Skeletal muscle satellite cell (primary cell): ENCODE data around the gene GNRH2.
"Not testable (repeated sequence)": the region's sequence is repeated elsewhere in the genome, so short reads cannot be mapped to it uniquely, and the experiment has no call there.

Experiments
- H3K27me3 ChIP-seq: 2 replicates; pipeline ENCODE4 v1.7.0; 2013; ENCODE audit warnings: low read length; ENCODE audit not compliant: control insufficient read depth, insufficient read depth
- H3K36me3 ChIP-seq: 2 replicates; pipeline ENCODE4 v1.7.0; 2013; ENCODE audit warnings: mild to moderate bottlenecking, control low read depth, low read length; ENCODE audit not compliant: insufficient read depth
- H3K4me1 ChIP-seq: 2 replicates; pipeline ENCODE4 v1.7.0; 2013; ENCODE audit warnings: low read length; ENCODE audit not compliant: control insufficient read depth, insufficient read depth
- H3K4me2 ChIP-seq: 2 replicates; pipeline ENCODE4 v1.7.0; 2013; ENCODE audit warnings: mild to moderate bottlenecking, low read length
- H3K4me3 ChIP-seq: 2 replicates; pipeline ENCODE4 v1.7.0; 2013; ENCODE audit warnings: low read length
- H3K9ac ChIP-seq: 2 replicates; pipeline ENCODE4 v1.7.0; 2013; ENCODE audit warnings: mild to moderate bottlenecking, low read depth, low read length, moderate library complexity
- H3K9me3 ChIP-seq: replicated peaks from 2 replicates; pipeline ENCODE4 v1.7.0; 2013; ENCODE audit warnings: mild to moderate bottlenecking, control low read depth, low read length

Gene GNRH2

GRCh38 chr20:3068075-3068474, 24.7 kb downstream of the GNRH2 start:
- Histone ChIP-seq H3K27me3 (peaks cover 21% of the 10 kb centered on the region), H3K9me3 (no peaks in the 10 kb centered on the region), H3K4me1 (peaks cover 24% of the 10 kb centered on the region), H3K4me2 (no peak overlapping the region), H3K9ac (no peak overlapping the region), H3K4me3 (no peak overlapping the region), H3K36me3 (no peaks in the 10 kb centered on the region)

- Histone ChIP-seq H3K4me2 (no peak overlapping the region), H3K4me1 (peaks cover 24% of the 10 kb centered on the region), H3K9me3 (no peaks in the 10 kb centered on the region), H3K9ac (no peak overlapping the region), H3K36me3 (no peaks in the 10 kb centered on the region), H3K27me3 (peaks cover 22% of the 10 kb centered on the region), H3K4me3 (no peak overlapping the region)
These were observed 25.8 kb downstream of the GNRH2 start for GRCh38 chr20:3068986-3069900.

DNA sequence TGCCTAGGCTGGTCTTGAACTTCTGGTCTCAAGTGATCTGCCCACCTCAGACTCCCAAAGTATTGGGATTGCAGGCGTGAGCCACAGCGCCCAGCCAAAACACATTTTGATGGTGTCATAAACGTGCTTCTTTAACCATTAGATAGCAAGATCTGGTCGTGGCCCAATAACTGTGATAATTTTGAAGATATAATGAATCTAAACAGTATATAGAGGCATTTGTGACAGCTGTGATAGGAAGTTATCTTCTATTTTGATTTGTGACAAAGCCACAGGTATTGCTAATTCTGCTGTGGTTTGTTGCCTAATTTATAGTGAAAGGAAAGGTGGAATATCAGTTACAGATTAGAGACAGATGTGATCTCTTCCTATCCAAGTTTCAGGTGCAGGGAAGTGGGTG, 27.3 kb downstream of the GNRH2 start:
- H3K9ac ChIP-seq: no peak overlapping the region
- H3K9me3 ChIP-seq: no peaks in the 10 kb centered on the region
- no peak overlapping the region for H3K4me3 ChIP-seq
- no peaks in the 10 kb centered on the region for H3K36me3 ChIP-seq
- no peak overlapping the region for H3K4me2 ChIP-seq
- H3K4me1 ChIP-seq: peaks cover 24% of the 10 kb centered on the region
- peaks cover 24% of the 10 kb centered on the region for H3K27me3 ChIP-seq

DNA sequence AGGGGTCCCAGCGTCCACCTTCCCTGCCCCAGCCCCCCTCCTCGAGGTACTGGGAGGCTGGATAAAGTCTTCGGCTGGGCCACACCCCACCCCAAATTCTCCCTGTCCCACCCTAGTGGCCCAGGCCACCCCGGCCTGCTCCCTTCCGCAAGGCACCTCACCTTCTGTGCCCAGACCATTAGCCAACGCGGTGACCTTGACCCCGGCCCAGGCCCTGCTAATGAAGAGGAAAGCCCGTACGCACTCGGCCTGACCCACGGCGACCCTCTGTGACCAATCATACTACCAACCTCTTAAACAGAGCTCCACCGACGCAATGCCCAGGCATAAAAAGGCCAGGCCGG, 27.8 kb downstream of the GNRH2 start:
- Histone ChIP-seq H3K4me1 (peaks cover 20% of the 10 kb centered on the region), H3K9me3 (no peaks in the 10 kb centered on the region), H3K4me2 (peak overlapping the region; percentile 63), H3K36me3 (no peaks in the 10 kb centered on the region), H3K4me3 (no peak overlapping the region), H3K27me3 (peaks cover 24% of the 10 kb centered on the region), H3K9ac (no peak overlapping the region)

- no peak within 1 kb of the TSS for H3K9ac ChIP-seq
These were observed 28.4 kb downstream of the GNRH2 start, which contains the start of gene OXT for GRCh38 chr20:3071610-3072529. OXT (plus strand) TSS chr20:3071620; CDS start chr20:3071656, 36 bp downstream.

GRCh38 chr20:3072530-3073250, 29.3 kb downstream of the GNRH2 start:
- no peak overlapping the region for H3K4me2 ChIP-seq
- H3K4me3 ChIP-seq: no peak overlapping the region
- H3K4me1 ChIP-seq: peaks cover 8% of the 10 kb centered on the region
- H3K9me3 ChIP-seq: no peaks in the 10 kb centered on the region
- peaks cover 27% of the 10 kb centered on the region for H3K27me3 ChIP-seq
- no peaks in the 10 kb centered on the region for H3K36me3 ChIP-seq
- no peak overlapping the region for H3K9ac ChIP-seq

More at GRCh38 chr20:3071610-3072529, 28.4 kb downstream of the GNRH2 start, which contains the start of gene OXT:
- H3K4me3 ChIP-seq: no peak within 1 kb of the TSS
- H3K4me2 ChIP-seq: peak within 1 kb of the TSS; percentile 63
- peaks cover 16% of the 10 kb centered on the region for H3K4me1 ChIP-seq
- H3K36me3 ChIP-seq: no peaks in the 10 kb centered on the region
- H3K9me3 ChIP-seq: no peaks in the 10 kb centered on the region
- peaks cover 24% of the 10 kb centered on the region for H3K27me3 ChIP-seq

GRCh38 chr20:3073251-3073643, 29.8 kb downstream of the GNRH2 start:
- not testable (repeated sequence) for H3K36me3 ChIP-seq, H3K4me1 ChIP-seq, H3K4me3 ChIP-seq, H3K4me2 ChIP-seq, H3K9ac ChIP-seq, H3K9me3 ChIP-seq
- H3K27me3 ChIP-seq: peaks cover 32% of the 10 kb centered on the region

- no peak overlapping the region for H3K9ac ChIP-seq
- H3K4me2 ChIP-seq: no peak overlapping the region
- H3K9me3 ChIP-seq: no peaks in the 10 kb centered on the region
- peaks cover 41% of the 10 kb centered on the region for H3K27me3 ChIP-seq
- H3K4me1 ChIP-seq: no peaks in the 10 kb centered on the region
- no peak overlapping the region for H3K4me3 ChIP-seq
- H3K36me3 ChIP-seq: no peaks in the 10 kb centered on the region
These were observed 31.4 kb downstream of the GNRH2 start for GRCh38 chr20:3074812-3075211.

GRCh38 chr20:3075315-3075714, 31.9 kb downstream of the GNRH2 start:
- not testable (repeated sequence) for H3K9me3 ChIP-seq, H3K4me2 ChIP-seq, H3K36me3 ChIP-seq, H3K4me1 ChIP-seq, H3K4me3 ChIP-seq, H3K9ac ChIP-seq
- H3K27me3 ChIP-seq: peaks cover 43% of the 10 kb centered on the region

DNA sequence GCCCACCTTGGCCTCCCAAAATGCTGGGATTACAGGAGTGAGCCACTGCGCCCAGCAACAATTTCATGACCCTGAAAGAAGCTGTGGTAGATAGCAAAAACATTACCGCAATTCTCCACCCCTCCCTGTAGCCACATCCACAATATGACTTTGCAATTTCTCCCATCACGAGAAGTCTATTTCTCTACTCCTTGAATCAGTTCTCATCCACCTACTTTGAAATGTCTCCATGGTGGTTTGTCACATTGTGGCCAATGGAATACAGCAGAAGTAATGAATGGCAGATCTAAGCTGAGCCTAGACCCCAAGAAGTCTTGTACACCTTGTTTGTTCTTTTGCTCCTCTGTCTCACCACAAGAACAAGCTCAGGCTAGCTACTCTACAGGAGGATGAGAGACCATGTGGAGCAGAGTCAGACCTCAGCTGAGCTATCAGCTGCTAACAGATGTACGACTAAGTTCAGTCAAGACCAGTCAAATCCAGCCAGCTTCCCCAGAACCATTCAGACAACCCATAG, 34.3 kb downstream of the GNRH2 start:
- no peak overlapping the region for H3K4me2 ChIP-seq
- peaks cover 9% of the 10 kb centered on the region for H3K4me1 ChIP-seq
- H3K9me3 ChIP-seq: no peaks in the 10 kb centered on the region
- H3K27me3 ChIP-seq: peaks cover 42% of the 10 kb centered on the region
- no peaks in the 10 kb centered on the region for H3K36me3 ChIP-seq
- no peak overlapping the region for H3K4me3 ChIP-seq
- H3K9ac ChIP-seq: no peak overlapping the region

- Histone ChIP-seq H3K4me1 (peaks cover 9% of the 10 kb centered on the region), H3K27me3 (peaks cover 56% of the 10 kb centered on the region), H3K9me3 (no peaks in the 10 kb centered on the region), H3K4me2 (no peak overlapping the region), H3K36me3 (no peaks in the 10 kb centered on the region), H3K9ac (no peak overlapping the region), H3K4me3 (no peak overlapping the region)
These were observed 37.5 kb downstream of the GNRH2 start for GRCh38 chr20:3080939-3081388.
